ENCODE measurements around the gene ARRDC5. TPM values are rescaled to one million over a fixed set of nuclear protein-coding genes. Genes with fewer than 3 reads are reported as not detected.

Gene ARRDC5
- total and polyA plus RNA-seq, 2 of the 8 experiments (the other 6 are each of a cell fraction or from before 2014, with no cell fraction given): not detected

GRCh38 chr19:4909897-4910593 lies 7.3 kb upstream of the ARRDC5 start (continued):
- TF ChIP-seq CHD7 (IDR thresholded peaks at IDR 0.05; ENCODE audit: insufficient replicate concordance, low read length): no peak
- no peak for TF ChIP-seq SP1 (IDR thresholded peaks at IDR 0.05; ENCODE audit: low read depth, low read length)
- no peak for TF ChIP-seq TEAD4 (IDR thresholded peaks at IDR 0.05; ENCODE audit: low read depth, low read length)
- TF ChIP-seq SAP30 (IDR thresholded peaks at IDR 0.05; ENCODE audit: insufficient read depth, insufficient replicate concordance, low read length): peak; percentile 9
- TF ChIP-seq RAD21 (IDR thresholded peaks at IDR 0.05 in 1 of 2, conservative IDR thresholded peaks at IDR 0.05 in 1 of 2; ENCODE audit: low read depth in 2 of 2, low read length in 2 of 2): no peak
- TF ChIP-seq ATF2 (IDR thresholded peaks at IDR 0.05; ENCODE audit: low read length): no peak
- TF ChIP-seq SIX5 (IDR thresholded peaks at IDR 0.05; ENCODE audit: low read depth, low read length): no peak
- peak; percentile 37; the same call in 1 of the 2 replicates for TF ChIP-seq CREB1 (IDR thresholded peaks at IDR 0.05)
- no peak for TF ChIP-seq SUZ12 (IDR thresholded peaks at IDR 0.05; ENCODE audit: low read length)

All from H1 (cell line).